Endodermal cell (in vitro differentiated cells): ENCODE measurements around the gene GMPPB. TPM values are rescaled to one million over a fixed set of nuclear protein-coding genes. Genes with fewer than 3 reads are reported as not detected.

Source experiments
- DNase-seq: peaks from one replicate; pipeline ENCODE4 v3.0.0-alpha.2; 2017
- H3K27ac ChIP-seq: 2 replicates; pipeline ENCODE4 v1.5.1; 2013; ENCODE audit warnings: mild to moderate bottlenecking, low read depth, low read length, moderate library complexity
- H3K27me3 ChIP-seq: 2 replicates; pipeline ENCODE4 v1.6.1; 2013; ENCODE audit warnings: mild to moderate bottlenecking, low read length, moderate library complexity; ENCODE audit not compliant: insufficient read depth, control insufficient read depth, poor library complexity, severe bottlenecking
- H3K36me3 ChIP-seq: 2 replicates; pipeline ENCODE4 v1.7.0; 2013; ENCODE audit warnings: mild to moderate bottlenecking, low read length, moderate library complexity; ENCODE audit not compliant: control insufficient read depth, insufficient read depth
- H3K4me1 ChIP-seq: one replicate; pipeline ENCODE4 v1.7.0; 2013; ENCODE audit warnings: low read length; ENCODE audit not compliant: control insufficient read depth, insufficient read depth
- H3K4me3 ChIP-seq: 2 replicates; pipeline ENCODE4 v1.5.1; 2013; ENCODE audit warnings: mild to moderate bottlenecking, low read length, moderate library complexity
- H3K9ac ChIP-seq: 2 replicates; pipeline ENCODE4 v1.6.1; 2013; ENCODE audit warnings: mild to moderate bottlenecking, low read length, moderate library complexity; ENCODE audit not compliant: poor library complexity, severe bottlenecking; ENCODE audit errors: extremely low read depth
- H3K9me3 ChIP-seq: 2 replicates; pipeline ENCODE4 v1.6.1; 2013; ENCODE audit warnings: mild to moderate bottlenecking, low read length, moderate library complexity; ENCODE audit not compliant: control insufficient read depth
- H3K27ac Mint-ChIP-seq: 2 replicates; pipeline ENCODE4 v1.8.0; 2020; ENCODE audit warnings: mixed read lengths
- H3K27me3 Mint-ChIP-seq: 2 replicates; pipeline ENCODE4 v1.8.0; 2021; ENCODE audit warnings: mild to moderate bottlenecking, mixed read lengths; ENCODE audit not compliant: insufficient read depth
- H3K36me3 Mint-ChIP-seq: 2 replicates; pipeline ENCODE4 v1.8.0; 2020; ENCODE audit warnings: low read depth, mixed read lengths
- H3K4me1 Mint-ChIP-seq: 2 replicates; pipeline ENCODE4 v1.8.0; 2020; ENCODE audit warnings: mixed read lengths
- H3K4me3 Mint-ChIP-seq: 2 replicates; pipeline ENCODE4 v1.8.0; 2020; ENCODE audit warnings: mild to moderate bottlenecking, moderate library complexity, mixed read lengths
- H3K9me3 Mint-ChIP-seq: 2 replicates; pipeline ENCODE4 v1.8.0; 2020; ENCODE audit warnings: mild to moderate bottlenecking, mixed read lengths
- WGBS, 2 experiments: methylation state at CpG; one replicate each; pipeline versions ENCODE4 v1.1.5 to v1.1.7; 2013; ENCODE audit warnings: missing lambda C conversion rate in 2 of 2, mixed read lengths in 1 of 2; ENCODE audit not compliant: insufficient coverage in 1 of 2, insufficient read length in 1 of 2; 5-methylcytosine and 5-hydroxymethylcytosine counted together
- total RNA-seq, 2 donors: library from RNA; stranded (reverse); fragmentation: NEBNext Ultra II Directional in 1 of 2; extraction: Animal tissue kit (Norgen Biotek cat#: 25700) in 1 of 2; gene quantifications; 2 replicates in 1 of 2; 3 replicates in 1 of 2; pipeline ENCODE4 v1.2.1, GENCODE V29; 2021
- TF ChIP-seq, protein P1 (sequence below): fragments of 200-600 bp; sonication (generic); conservative IDR thresholded peaks from 2 replicates; pipeline ENCODE4 v1.5.0; 2021; ENCODE audit warnings: antibody characterized with exemption, mild to moderate bottlenecking

Gene GMPPB
- total RNA-seq, 2 donors from 2014 or later = 35.5 to 38.2 TPM

DNA sequence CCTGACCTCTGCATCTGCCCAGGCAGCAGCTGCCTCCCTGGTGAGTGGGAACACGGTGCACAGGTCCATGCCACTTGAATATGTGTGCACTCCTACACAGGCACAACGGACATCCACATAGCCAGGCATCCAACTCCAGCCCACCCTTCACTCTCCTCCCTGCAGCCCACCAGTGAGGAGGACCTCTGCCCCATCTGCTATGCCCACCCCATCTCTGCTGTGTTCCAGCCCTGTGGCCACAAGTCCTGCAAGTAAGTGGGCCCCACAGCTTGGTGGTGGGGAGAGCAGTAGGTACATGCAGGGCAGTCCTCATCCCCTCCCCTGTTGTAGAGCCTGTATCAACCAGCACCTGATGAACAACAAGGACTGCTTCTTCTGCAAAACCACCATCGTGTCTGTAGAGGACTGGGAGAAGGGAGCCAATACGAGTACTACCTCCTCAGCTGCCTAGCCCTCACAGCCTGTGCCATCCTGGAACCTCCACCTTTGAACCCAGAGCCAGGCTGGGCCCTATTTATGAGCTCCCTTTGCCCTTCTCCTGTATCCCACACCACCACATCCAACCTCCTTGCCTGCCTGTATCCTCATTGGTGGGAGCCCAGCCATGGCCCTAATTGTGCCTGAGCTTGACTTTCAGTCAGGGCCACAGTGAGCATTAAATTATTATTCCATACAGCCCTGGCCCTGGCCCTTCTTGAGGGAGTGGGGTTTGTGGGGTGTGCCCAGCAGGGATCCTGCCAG lies 2.7 kb downstream of the GMPPB start:
- Histone ChIP-seq H3K9me3 (no peaks in the 10 kb centered on the region), H3K4me1 (peaks cover 7% of the 10 kb centered on the region), H3K27ac (no peak overlapping the region), H3K36me3 (peaks cover 36% of the 10 kb centered on the region), H3K27me3 (no peaks in the 10 kb centered on the region), H3K9ac (no peak overlapping the region), H3K4me3 (no peak overlapping the region)
- peaks cover 13% of the 10 kb centered on the region for H3K4me1 Mint-ChIP-seq
- peak overlapping the region; percentile 39 for H3K27ac Mint-ChIP-seq
- H3K27me3 Mint-ChIP-seq = peaks cover 4% of the 10 kb centered on the region
- H3K4me3 Mint-ChIP-seq = no peak overlapping the region
- DNase-seq = peak; percentile 42
- 94 to 100% methylated on average over 1 to 4 of the region's 4 CpGs for WGBS, 2 experiments
- peaks cover 27% of the 10 kb centered on the region for H3K36me3 Mint-ChIP-seq
- no peaks in the 10 kb centered on the region for H3K9me3 Mint-ChIP-seq
- TF ChIP-seq, protein P1, sequence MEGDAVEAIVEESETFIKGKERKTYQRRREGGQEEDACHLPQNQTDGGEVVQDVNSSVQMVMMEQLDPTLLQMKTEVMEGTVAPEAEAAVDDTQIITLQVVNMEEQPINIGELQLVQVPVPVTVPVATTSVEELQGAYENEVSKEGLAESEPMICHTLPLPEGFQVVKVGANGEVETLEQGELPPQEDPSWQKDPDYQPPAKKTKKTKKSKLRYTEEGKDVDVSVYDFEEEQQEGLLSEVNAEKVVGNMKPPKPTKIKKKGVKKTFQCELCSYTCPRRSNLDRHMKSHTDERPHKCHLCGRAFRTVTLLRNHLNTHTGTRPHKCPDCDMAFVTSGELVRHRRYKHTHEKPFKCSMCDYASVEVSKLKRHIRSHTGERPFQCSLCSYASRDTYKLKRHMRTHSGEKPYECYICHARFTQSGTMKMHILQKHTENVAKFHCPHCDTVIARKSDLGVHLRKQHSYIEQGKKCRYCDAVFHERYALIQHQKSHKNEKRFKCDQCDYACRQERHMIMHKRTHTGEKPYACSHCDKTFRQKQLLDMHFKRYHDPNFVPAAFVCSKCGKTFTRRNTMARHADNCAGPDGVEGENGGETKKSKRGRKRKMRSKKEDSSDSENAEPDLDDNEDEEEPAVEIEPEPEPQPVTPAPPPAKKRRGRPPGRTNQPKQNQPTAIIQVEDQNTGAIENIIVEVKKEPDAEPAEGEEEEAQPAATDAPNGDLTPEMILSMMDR = no peak

DNA sequence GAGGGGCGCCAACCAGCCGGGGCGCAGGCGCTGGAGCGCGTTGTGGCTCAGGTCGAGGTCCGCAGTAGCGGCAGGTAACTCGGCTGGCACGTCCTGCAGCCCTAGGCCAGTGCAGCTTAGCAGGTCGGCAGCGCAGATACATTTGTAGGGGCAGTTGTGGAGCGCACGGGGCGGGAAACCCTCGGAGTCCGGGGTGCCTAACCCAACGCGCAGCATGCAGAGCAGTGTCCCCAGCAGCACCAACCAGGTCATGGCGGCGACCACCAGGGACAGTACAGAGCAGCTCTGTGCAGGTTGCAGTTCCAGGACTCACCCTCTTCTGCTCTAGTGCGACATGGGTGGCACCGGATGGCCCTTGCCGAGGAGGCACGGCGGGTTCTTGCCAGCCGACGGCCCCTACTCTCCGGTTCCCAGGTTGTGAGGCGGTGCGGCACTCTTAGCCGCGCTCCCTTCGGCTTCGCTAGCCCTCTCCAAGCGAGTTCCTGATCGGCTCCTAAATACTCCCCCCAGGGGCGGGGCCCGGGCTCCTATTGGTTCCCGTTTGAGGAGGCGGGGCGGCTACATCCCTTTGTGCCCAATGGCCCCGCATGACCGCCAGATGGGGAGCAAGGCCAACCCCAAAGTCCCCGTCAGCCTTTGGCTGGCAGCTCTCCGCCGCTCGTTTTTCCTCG lies 4.4 kb downstream of the GMPPB start, which contains the start of gene AMIGO3:
AMIGO3 (minus strand) TSS at position 471 of the 671 bp plus-strand sequence; CDS start at position 252, 219 bp downstream.
- H3K4me3 ChIP-seq = peak within 1 kb of the TSS; percentile 78
- peak within 1 kb of the TSS; percentile 69 for H3K4me3 Mint-ChIP-seq
- peak within 1 kb of the TSS; percentile 34 for H3K9ac ChIP-seq
- H3K27ac ChIP-seq = peak within 1 kb of the TSS; percentile 61
- H3K27ac Mint-ChIP-seq = peak within 1 kb of the TSS; percentile 92
- H3K27me3 ChIP-seq = no peaks in the 10 kb centered on the region
- H3K4me1 Mint-ChIP-seq = peaks cover 10% of the 10 kb centered on the region
- peaks cover 25% of the 10 kb centered on the region for H3K36me3 ChIP-seq
- peak; percentile 98 for DNase-seq
- no peaks in the 10 kb centered on the region for H3K9me3 ChIP-seq
- H3K27me3 Mint-ChIP-seq = peaks cover 4% of the 10 kb centered on the region
- TF ChIP-seq, protein P1 = peak; percentile 81
- WGBS, 2 experiments = 7 to 9% methylated on average over 32 to 50 of the region's 50 CpGs
- H3K4me1 ChIP-seq = peaks cover 7% of the 10 kb centered on the region
- H3K36me3 Mint-ChIP-seq = peaks cover 31% of the 10 kb centered on the region
- no peaks in the 10 kb centered on the region for H3K9me3 Mint-ChIP-seq

DNA sequence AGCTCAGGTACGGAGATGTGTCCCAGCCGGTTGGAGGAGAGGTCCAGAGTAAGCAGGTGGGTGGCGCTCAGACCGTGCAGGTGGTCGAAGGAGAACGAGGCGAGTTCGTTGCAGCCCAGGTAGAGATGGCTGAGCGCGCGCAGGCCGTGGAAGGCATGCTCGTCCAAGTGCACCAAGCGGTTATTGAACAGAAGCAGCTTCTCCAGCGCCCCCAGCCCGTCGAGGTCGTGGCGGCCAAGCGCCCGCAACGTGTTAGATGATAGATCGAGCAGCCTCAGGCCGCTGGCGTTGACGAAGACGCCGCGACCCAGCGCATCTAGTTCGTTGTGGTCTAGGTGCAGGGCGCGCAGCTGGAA lies 4.9 kb downstream of the GMPPB start:
- peaks cover 31% of the 10 kb centered on the region for H3K36me3 Mint-ChIP-seq
- peaks cover 10% of the 10 kb centered on the region for H3K4me1 Mint-ChIP-seq
- Histone ChIP-seq H3K9ac (peak overlapping the region; percentile 34), H3K4me3 (peak overlapping the region; percentile 78), H3K4me1 (peaks cover 7% of the 10 kb centered on the region), H3K27ac (no peak overlapping the region), H3K27me3 (no peaks in the 10 kb centered on the region), H3K36me3 (peaks cover 25% of the 10 kb centered on the region), H3K9me3 (no peaks in the 10 kb centered on the region)
- TF ChIP-seq, protein P1 = no peak
- H3K4me3 Mint-ChIP-seq = peak overlapping the region; percentile 69
- no peaks in the 10 kb centered on the region for H3K9me3 Mint-ChIP-seq
- peaks cover 4% of the 10 kb centered on the region for H3K27me3 Mint-ChIP-seq
- peak overlapping the region; percentile 92 for H3K27ac Mint-ChIP-seq
- WGBS, 2 experiments = 54 to 77% methylated on average over 33 of the region's 33 CpGs
- no peak for DNase-seq
